ENCODE data around the gene CIAPIN1.
A peak's percentile ranks its signal among the peaks of the same experiment; 100 is the strongest.

Gene CIAPIN1

GRCh38 chr16:57396786-57397185 lies 50.4 kb downstream of the CIAPIN1 start:
- H2BK12ac ChIP-seq (ENCODE audit: low read length) = no peak overlapping the region
- no peaks in the 10 kb centered on the region for H3K36me3 ChIP-seq (ENCODE audit: control insufficient read depth in 1 of 2, insufficient read depth in 2 of 2, low read length in 2 of 2)
- H3K23ac ChIP-seq (ENCODE audit: low read length) = no peak overlapping the region
- no peak overlapping the region for H3K9ac ChIP-seq (ENCODE audit: low read length)
- H2BK5ac ChIP-seq (ENCODE audit: low read depth, low read length, poor library complexity) = no peak overlapping the region
- DNase-seq = no peak
- no peaks in the 10 kb centered on the region for H3K79me2 ChIP-seq (ENCODE audit: control insufficient read depth, insufficient read depth, low read length, poor library complexity)
- H2AFZ ChIP-seq (ENCODE audit: insufficient read depth, low read length, poor library complexity) = no peak overlapping the region
- no peak overlapping the region for H2AK5ac ChIP-seq (ENCODE audit: low read length)
- H4K91ac ChIP-seq (ENCODE audit: low read depth, low read length) = no peak overlapping the region
- H3K79me1 ChIP-seq (ENCODE audit: low read length) = no peaks in the 10 kb centered on the region
- no peak overlapping the region for H2BK120ac ChIP-seq (ENCODE audit: insufficient read depth, low read length, poor library complexity)
- H3K27me3 ChIP-seq (ENCODE audit: insufficient read depth, low read length) = no peaks in the 10 kb centered on the region
- H4K12ac ChIP-seq (ENCODE audit: low read depth, low read length) = no peak overlapping the region
- no peak overlapping the region for H3K27ac ChIP-seq (ENCODE audit: low read depth, low read length)
- H3K9me3 ChIP-seq (ENCODE audit: insufficient read depth, low read depth, low read length) = no peaks in the 10 kb centered on the region
- H3K4me1 ChIP-seq (ENCODE audit: control insufficient read depth in 1 of 2, insufficient read depth in 2 of 2, low read length in 2 of 2) = no peaks in the 10 kb centered on the region
- H3K4me2 ChIP-seq (ENCODE audit: low read length) = no peak overlapping the region
- no peak overlapping the region for H4K8ac ChIP-seq (ENCODE audit: low read depth, low read length)
- H3K14ac ChIP-seq (ENCODE audit: low read length) = no peak overlapping the region
- H3K4me3 ChIP-seq (ENCODE audit: low read depth, low read length) = no peak overlapping the region
- no CpG with 5 or more reads among the region's 4 CpGs for WGBS (ENCODE audit: extremely low coverage, insufficient coverage, insufficient read length)
- no peak overlapping the region for H3K18ac ChIP-seq (ENCODE audit: low read length)
- H3K4ac ChIP-seq (ENCODE audit: low read depth, low read length) = no peak overlapping the region

DNA sequence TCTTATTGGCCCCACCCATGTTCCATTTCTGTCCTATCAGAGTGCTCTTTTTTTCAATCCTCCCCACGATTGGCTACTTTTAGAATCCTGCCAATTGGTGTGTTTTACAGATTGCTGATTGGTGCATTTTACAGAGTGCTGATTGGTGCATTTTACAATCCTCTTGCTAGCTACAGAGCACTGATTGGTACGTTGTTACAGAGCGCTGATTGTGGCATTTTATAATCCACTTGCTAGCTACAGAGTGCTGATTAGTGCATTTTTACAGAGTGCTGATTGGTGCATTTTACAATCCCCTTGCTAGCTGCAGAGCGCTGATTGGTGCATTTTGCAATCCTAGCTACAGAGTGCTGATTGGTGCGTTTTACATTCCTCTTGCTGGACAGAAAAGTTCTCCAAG lies 52.2 kb downstream of the CIAPIN1 start:
- H3K18ac ChIP-seq (ENCODE audit: low read length) = no peak overlapping the region
- no CpG with 5 or more reads among the region's 5 CpGs for WGBS (ENCODE audit: extremely low coverage, insufficient coverage, insufficient read length)
- no peak overlapping the region for H3K9ac ChIP-seq (ENCODE audit: low read length)
- H3K4me3 ChIP-seq (ENCODE audit: low read depth, low read length) = no peak overlapping the region
- H3K23ac ChIP-seq (ENCODE audit: low read length) = no peak overlapping the region
- no peaks in the 10 kb centered on the region for H3K36me3 ChIP-seq (ENCODE audit: control insufficient read depth in 1 of 2, insufficient read depth in 2 of 2, low read length in 2 of 2)
- no peak overlapping the region for H2AK5ac ChIP-seq (ENCODE audit: low read length)
- H2BK120ac ChIP-seq (ENCODE audit: insufficient read depth, low read length, poor library complexity) = no peak overlapping the region
- H3K79me2 ChIP-seq (ENCODE audit: control insufficient read depth, insufficient read depth, low read length, poor library complexity) = no peaks in the 10 kb centered on the region
- H3K4me2 ChIP-seq (ENCODE audit: low read length) = no peak overlapping the region
- H4K8ac ChIP-seq (ENCODE audit: low read depth, low read length) = no peak overlapping the region
- H4K91ac ChIP-seq (ENCODE audit: low read depth, low read length) = no peak overlapping the region
- H3K14ac ChIP-seq (ENCODE audit: low read length) = no peak overlapping the region
- H3K27me3 ChIP-seq (ENCODE audit: insufficient read depth, low read length) = no peaks in the 10 kb centered on the region
- no peak overlapping the region for H4K12ac ChIP-seq (ENCODE audit: low read depth, low read length)
- no peak overlapping the region for H2BK5ac ChIP-seq (ENCODE audit: low read depth, low read length, poor library complexity)
- no peaks in the 10 kb centered on the region for H3K9me3 ChIP-seq (ENCODE audit: insufficient read depth, low read depth, low read length)
- H3K27ac ChIP-seq (ENCODE audit: low read depth, low read length) = no peak overlapping the region
- no peaks in the 10 kb centered on the region for H3K79me1 ChIP-seq (ENCODE audit: low read length)
- no peaks in the 10 kb centered on the region for H3K4me1 ChIP-seq (ENCODE audit: control insufficient read depth in 1 of 2, insufficient read depth in 2 of 2, low read length in 2 of 2)
- no peak overlapping the region for H2AFZ ChIP-seq (ENCODE audit: insufficient read depth, low read length, poor library complexity)
- no peak overlapping the region for H3K4ac ChIP-seq (ENCODE audit: low read depth, low read length)
- no peak for DNase-seq
- no peak overlapping the region for H2BK12ac ChIP-seq (ENCODE audit: low read length)

DNA sequence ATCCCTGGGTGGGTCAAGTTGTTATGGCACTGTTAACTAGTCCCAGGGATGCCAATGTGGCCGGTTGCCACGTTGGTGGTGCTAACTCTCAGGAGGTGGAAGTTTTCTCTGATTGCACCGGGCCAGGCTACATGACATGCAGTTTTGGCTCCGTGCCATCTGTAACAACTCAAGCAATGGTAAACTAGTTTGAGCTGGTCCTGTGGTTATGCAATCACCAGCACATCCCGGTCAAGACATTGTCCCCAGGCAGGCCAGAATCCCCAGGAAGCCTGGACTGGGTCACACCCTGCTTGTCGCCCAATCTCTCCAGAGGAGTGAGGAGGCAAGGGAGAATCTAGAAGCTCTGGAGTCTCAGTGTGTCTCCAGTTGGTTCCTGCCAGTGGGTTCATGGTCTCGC lies 52.7 kb downstream of the CIAPIN1 start:
- DNase-seq = peak; percentile 30 to 65
- Histone ChIP-seq H3K79me2 (ENCODE audit: control insufficient read depth, insufficient read depth, low read length, poor library complexity) (no peaks in the 10 kb centered on the region), H3K23ac (ENCODE audit: low read length) (no peak overlapping the region), H2BK120ac (ENCODE audit: insufficient read depth, low read length, poor library complexity) (no peak overlapping the region), H3K4ac (ENCODE audit: low read depth, low read length) (no peak overlapping the region), H2BK5ac (ENCODE audit: low read depth, low read length, poor library complexity) (no peak overlapping the region), H4K8ac (ENCODE audit: low read depth, low read length) (no peak overlapping the region), H3K14ac (ENCODE audit: low read length) (no peak overlapping the region), H3K9me3 (ENCODE audit: insufficient read depth, low read depth, low read length) (no peaks in the 10 kb centered on the region), H3K18ac (ENCODE audit: low read length) (no peak overlapping the region), H3K4me2 (ENCODE audit: low read length) (no peak overlapping the region), H3K79me1 (ENCODE audit: low read length) (no peaks in the 10 kb centered on the region), H3K36me3 (ENCODE audit: control insufficient read depth in 1 of 2, insufficient read depth in 2 of 2, low read length in 2 of 2) (no peaks in the 10 kb centered on the region), H3K4me1 (ENCODE audit: control insufficient read depth in 1 of 2, insufficient read depth in 2 of 2, low read length in 2 of 2) (no peaks in the 10 kb centered on the region), H3K27me3 (ENCODE audit: insufficient read depth, low read length) (no peaks in the 10 kb centered on the region), H3K9ac (ENCODE audit: low read length) (no peak overlapping the region), H2AFZ (ENCODE audit: insufficient read depth, low read length, poor library complexity) (no peak overlapping the region), H3K4me3 (ENCODE audit: low read depth, low read length) (peak overlapping the region; percentile 23), H4K91ac (ENCODE audit: low read depth, low read length) (no peak overlapping the region), H3K27ac (ENCODE audit: low read depth, low read length) (no peak overlapping the region), H2BK12ac (ENCODE audit: low read length) (no peak overlapping the region), H2AK5ac (ENCODE audit: low read length) (no peak overlapping the region), H4K12ac (ENCODE audit: low read depth, low read length) (no peak overlapping the region)
- WGBS (ENCODE audit: extremely low coverage, insufficient coverage, insufficient read length) = no CpG with 5 or more reads among the region's 7 CpGs

GRCh38 chr16:57392694-57393093 lies 54.5 kb downstream of the CIAPIN1 start:
- Histone ChIP-seq H4K8ac (ENCODE audit: low read depth, low read length) (no peak overlapping the region), H3K23ac (ENCODE audit: low read length) (no peak overlapping the region), H2BK5ac (ENCODE audit: low read depth, low read length, poor library complexity) (no peak overlapping the region), H3K4me2 (ENCODE audit: low read length) (no peak overlapping the region), H4K91ac (ENCODE audit: low read depth, low read length) (no peak overlapping the region), H2AFZ (ENCODE audit: insufficient read depth, low read length, poor library complexity) (no peak overlapping the region), H3K79me2 (ENCODE audit: control insufficient read depth, insufficient read depth, low read length, poor library complexity) (no peaks in the 10 kb centered on the region), H3K27ac (ENCODE audit: low read depth, low read length) (no peak overlapping the region), H3K14ac (ENCODE audit: low read length) (no peak overlapping the region), H2BK12ac (ENCODE audit: low read length) (no peak overlapping the region), H2BK120ac (ENCODE audit: insufficient read depth, low read length, poor library complexity) (no peak overlapping the region), H3K79me1 (ENCODE audit: low read length) (no peaks in the 10 kb centered on the region), H3K4me1 (ENCODE audit: control insufficient read depth in 1 of 2, insufficient read depth in 2 of 2, low read length in 2 of 2) (no peaks in the 10 kb centered on the region), H3K4me3 (ENCODE audit: low read depth, low read length) (no peak overlapping the region), H3K9ac (ENCODE audit: low read length) (no peak overlapping the region), H3K18ac (ENCODE audit: low read length) (no peak overlapping the region), H3K27me3 (ENCODE audit: insufficient read depth, low read length) (no peaks in the 10 kb centered on the region), H3K36me3 (ENCODE audit: control insufficient read depth in 1 of 2, insufficient read depth in 2 of 2, low read length in 2 of 2) (no peaks in the 10 kb centered on the region), H3K9me3 (ENCODE audit: insufficient read depth, low read depth, low read length) (no peaks in the 10 kb centered on the region), H2AK5ac (ENCODE audit: low read length) (no peak overlapping the region), H3K4ac (ENCODE audit: low read depth, low read length) (no peak overlapping the region), H4K12ac (ENCODE audit: low read depth, low read length) (no peak overlapping the region)
- no CpG with 5 or more reads among the region's 1 CpG for WGBS (ENCODE audit: extremely low coverage, insufficient coverage, insufficient read length)
- no peak for DNase-seq
